Dermis blood vessel endothelial cell (primary cell): ENCODE measurements around the gene UEVLD. TPM values are rescaled to one million over a fixed set of nuclear protein-coding genes. Genes with fewer than 3 reads are reported as not detected.
A peak's percentile ranks its signal among the peaks of the same experiment; 100 is the strongest.

Experiments used
- DNase-seq: peaks from one replicate; pipeline ENCODE4 v3.0.0; 2010
- total RNA-seq: library from RNA; depleted of rRNA; stranded (reverse); fragments of >200 nt; gene quantifications from 2 replicates; pipeline ENCODE4 v1.2.3, GENCODE V29; 2014

UEVLD gene
- total RNA-seq, 1 donor from 2014 or later, result 27.7 TPM

- DNase-seq, result no peak
Observed at GRCh38 chr11:18581825-18582224, 6.7 kb downstream of the UEVLD start.

GRCh38 chr11:18580113-18580766 is 8.3 kb downstream of the UEVLD start:
- DNase-seq, result no peak

GRCh38 chr11:18578975-18579598 is 9.4 kb downstream of the UEVLD start:
- DNase-seq, result no peak

- DNase-seq, result peak; percentile 38
Observed at GRCh38 chr11:18575361-18575760, 13.2 kb downstream of the UEVLD start.

- no peak for DNase-seq
Observed at GRCh38 chr11:18567081-18567480, 21.5 kb downstream of the UEVLD start.

GRCh38 chr11:18566406-18566805 is 22.1 kb downstream of the UEVLD start:
- DNase-seq, result no peak

GRCh38 chr11:18564149-18564548 is 24.4 kb downstream of the UEVLD start:
- no peak for DNase-seq

- DNase-seq, result no peak
Observed at GRCh38 chr11:18563090-18563730, 25.3 kb downstream of the UEVLD start.

- DNase-seq, result no peak
Observed at GRCh38 chr11:18548001-18548400, 40.5 kb downstream of the UEVLD start.

- DNase-seq, result peak; percentile 54
Observed at GRCh38 chr11:18540207-18541009, 48.1 kb downstream of the UEVLD start.

GRCh38 chr11:18536209-18536608 is 52.3 kb downstream of the UEVLD start:
- DNase-seq, result no peak

- DNase-seq, result no peak
Observed at GRCh38 chr11:18534245-18534644, 54.3 kb downstream of the UEVLD start.

GRCh38 chr11:18533365-18533764 is 55.2 kb downstream of the UEVLD start:
- no peak for DNase-seq

GRCh38 chr11:18527512-18527911 is 61.0 kb downstream of the UEVLD start:
- DNase-seq, result peak; percentile 46

- DNase-seq, result peak; percentile 98
Observed at GRCh38 chr11:18526521-18527296, 61.8 kb downstream of the UEVLD start, which contains the start of gene TSG101. TSS of gene TSG101 (minus strand) at chr11:18526942. CDS start at chr11:18526816, 126 bp downstream.

GRCh38 chr11:18526130-18526520 is 62.4 kb downstream of the UEVLD start:
- DNase-seq, result no peak

GRCh38 chr11:18524248-18524647 is 64.3 kb downstream of the UEVLD start:
- DNase-seq, result no peak

GRCh38 chr11:18523084-18523483 is 65.5 kb downstream of the UEVLD start:
- DNase-seq, result no peak

GRCh38 chr11:18522388-18522787 is 66.1 kb downstream of the UEVLD start:
- peak; percentile 30 for DNase-seq

- no peak for DNase-seq
Observed at GRCh38 chr11:18521122-18521521, 67.4 kb downstream of the UEVLD start.

- DNase-seq, result no peak
Observed at GRCh38 chr11:18502352-18502751, 86.2 kb downstream of the UEVLD start.

GRCh38 chr11:18501629-18502028 is 86.9 kb downstream of the UEVLD start:
- DNase-seq, result peak; percentile 32
